Activated B cell treated with CpG ODN at 0.5 μM for 24 hours (primary cell): ENCODE data around the gene GNG7. TPM values are rescaled to one million over a fixed set of nuclear protein-coding genes. Genes with fewer than 3 reads are reported as not detected.
"Not testable (repeated sequence)": the region's sequence is repeated elsewhere in the genome, so short reads cannot be mapped to it uniquely, and the experiment has no call there.

ENCODE experiments used
- ATAC-seq: fragments of 200-7000 bp; cut with Tn5 transposase; one replicate; pipeline ENCODE4 v1.10.0; 2021; ENCODE audit warnings: low read depth, mild to moderate bottlenecking, moderate library complexity
- CTCF ChIA-PET: fragments of 350-600 bp; sonication (Branson Sonifier 250); formaldehyde crosslinking; loops from one replicate; lab custom pipeline; 2021; ENCODE audit warnings: antibody characterized with exemption; lab: Charles Lee
- POLR2A ChIA-PET: fragments of 350-600 bp; sonication (Branson Sonifier 250); formaldehyde crosslinking; loops from one replicate; lab custom pipeline; 2021; ENCODE audit warnings: antibody characterized with exemption; lab: Charles Lee
- DNase-seq: peaks from one replicate; pipeline ENCODE4 v3.0.0; 2022
- H3K27ac Mint-ChIP-seq: one replicate; pipeline ENCODE4 v1.8.0; 2020; ENCODE audit warnings: mixed read lengths
- H3K27me3 Mint-ChIP-seq: one replicate; pipeline ENCODE4 v1.8.0; 2021; ENCODE audit warnings: mixed read lengths
- H3K36me3 Mint-ChIP-seq: one replicate; pipeline ENCODE4 v1.8.0; 2021; ENCODE audit warnings: low read depth, mixed read lengths
- H3K4me1 Mint-ChIP-seq: one replicate; pipeline ENCODE4 v1.8.0; 2021; ENCODE audit warnings: mixed read lengths
- H3K4me3 Mint-ChIP-seq: one replicate; pipeline ENCODE4 v1.8.0; 2020; ENCODE audit warnings: mild to moderate bottlenecking, mixed read lengths
- H3K9me3 Mint-ChIP-seq: one replicate; pipeline ENCODE4 v1.8.0; 2020; ENCODE audit warnings: mixed read lengths
- CTCF ChIP-seq: fragments of 200-600 bp; IDR thresholded peaks from one replicate; pipeline ENCODE4 v1.8.0; 2022; ENCODE audit warnings: antibody characterized with exemption, mild to moderate bottlenecking
- intact Hi-C: fragments of 100-400 bp; cut with micrococcal nuclease; formaldehyde crosslinking; loops from one replicate; pipeline ENCODE4 v1.15.1; 2024
- total RNA-seq: library from RNA; stranded (reverse); gene quantifications from 2 replicates; pipeline ENCODE4 v1.2.3, GENCODE V29; 2022

GNG7 gene
- total RNA-seq, 1 donor from 2014 or later: 35.4 TPM

GRCh38 chr19:2495130-2495641 is 207.3 kb downstream of the GNG7 start:
- Mint-ChIP-seq H3K4me1 (peaks cover 40% of the 10 kb centered on the region), H3K36me3 (no peaks in the 10 kb centered on the region), H3K27ac (no peak overlapping the region), H3K9me3 (no peaks in the 10 kb centered on the region), H3K27me3 (peaks cover 22% of the 10 kb centered on the region), H3K4me3 (peak overlapping the region; percentile 72)
- intact Hi-C loops: loop anchor here (1.0 kb wide), 1 partner anchor 17 kb away; no protein-coding TSS in a partner anchor
- POLR2A ChIA-PET: interaction anchor here (0.5 to 9.8 kb wide), 8 partner anchors 10 to 110 kb away, joined by 3 to 83 read pairs (median 4); partner anchors contain the start of gene GADD45B
- ATAC-seq (peak; percentile 6), DNase-seq (no peak)
- TF ChIP-seq CTCF: no peak
- CTCF ChIA-PET: interaction anchor here (0.5 to 1.0 kb wide), 2 partner anchors 116 to 476 kb away, joined by 3 to 4 read pairs; no protein-coding TSS in a partner anchor

- H3K27ac Mint-ChIP-seq: no peak overlapping the region
- H3K4me1 Mint-ChIP-seq: peaks cover 45% of the 10 kb centered on the region
- ATAC-seq (peak; percentile 78), DNase-seq (peak; percentile 54)
- no peaks in the 10 kb centered on the region for H3K36me3 Mint-ChIP-seq
- peaks cover 26% of the 10 kb centered on the region for H3K27me3 Mint-ChIP-seq
- H3K9me3 Mint-ChIP-seq: no peaks in the 10 kb centered on the region
- POLR2A ChIA-PET: interaction anchor here (0.6 to 9.8 kb wide), 6 partner anchors 12 to 111 kb away, joined by 3 to 83 read pairs (median 5); partner anchors contain the start of gene GADD45B
- no peak for TF ChIP-seq CTCF
- CTCF ChIA-PET: interaction anchor here (1.0 kb wide), 1 partner anchor 117 kb away, joined by 4 read pairs; no protein-coding TSS in a partner anchor
- H3K4me3 Mint-ChIP-seq: peak overlapping the region; percentile 81
- intact Hi-C loops: loop anchor here (1.0 kb wide), 1 partner anchor 16 kb away; no protein-coding TSS in a partner anchor
Measured at GRCh38 chr19:2494447-2495129, 207.9 kb downstream of the GNG7 start.

- Mint-ChIP-seq H3K27ac (no peak overlapping the region), H3K27me3 (peaks cover 26% of the 10 kb centered on the region), H3K36me3 (no peaks in the 10 kb centered on the region), H3K9me3 (no peaks in the 10 kb centered on the region), H3K4me3 (peak overlapping the region; percentile 81), H3K4me1 (peaks cover 49% of the 10 kb centered on the region)
- ATAC-seq: no peak
- no peak for DNase-seq
- POLR2A ChIA-PET: interaction anchor here (1.1 to 9.8 kb wide), 2 partner anchors 17 to 117 kb away, joined by 3 to 83 read pairs; partner anchors contain the start of gene GADD45B
- CTCF ChIA-PET: no interaction called here
- intact Hi-C loops: no loop called here
- TF ChIP-seq CTCF: no peak
Measured at GRCh38 chr19:2494084-2494446, 208.4 kb downstream of the GNG7 start.

- H3K4me1 Mint-ChIP-seq: peaks cover 53% of the 10 kb centered on the region
- CTCF ChIA-PET, intact Hi-C loops, DNase-seq, H3K9me3 Mint-ChIP-seq, H3K27ac Mint-ChIP-seq, ATAC-seq, H3K36me3 Mint-ChIP-seq: not testable (repeated sequence)
- H3K27me3 Mint-ChIP-seq: peaks cover 30% of the 10 kb centered on the region
- peak overlapping the region; percentile 55 for H3K4me3 Mint-ChIP-seq
- POLR2A ChIA-PET: interaction anchor here (0.6 to 9.8 kb wide), 3 partner anchors 17 to 619 kb away, joined by 3 to 83 read pairs (median 3); partner anchors contain the start of gene GADD45B
Measured at GRCh38 chr19:2493448-2493847, 209.0 kb downstream of the GNG7 start.

- DNase-seq: no peak
- Mint-ChIP-seq H3K27me3 (peaks cover 30% of the 10 kb centered on the region), H3K27ac (no peak overlapping the region), H3K4me3 (no peak overlapping the region), H3K4me1 (peaks cover 59% of the 10 kb centered on the region), H3K9me3 (no peaks in the 10 kb centered on the region), H3K36me3 (no peaks in the 10 kb centered on the region)
- ChIA-PET CTCF (no interaction called here), POLR2A (interaction anchor here (0.6 to 9.8 kb wide), 2 partner anchors 16 to 130 kb away, joined by 4 to 83 read pairs; partner anchors contain the start of gene GADD45B)
- intact Hi-C loops: no loop called here
- no peak for TF ChIP-seq CTCF
- no peak for ATAC-seq
Measured at GRCh38 chr19:2492870-2493269, 209.6 kb downstream of the GNG7 start.
